Uterus (tissue), 2 donors: ENCODE results near the gene TBC1D22B.

ENCODE experiments used
- CTCF ChIP-seq, 4 experiments: fragments of 200-600 bp in 2 of 4; fragments of 450-650 bp in 2 of 4; sonication (generic) in 2 of 4; IDR thresholded peaks; one replicate each; pipeline ENCODE4 v1.5.1; 2016 to 2019; ENCODE audit warnings: antibody characterized with exemption in 4 of 4, mild to moderate bottlenecking in 2 of 4, moderate library complexity in 1 of 4
- POLR2A ChIP-seq, 2 donors: fragments of 450-650 bp; IDR thresholded peaks; one replicate each; pipeline ENCODE4 v1.6.1; 2016; ENCODE audit warnings: antibody characterized with exemption in 2 of 2, mild to moderate bottlenecking in 1 of 2, moderate library complexity in 1 of 2

GRCh38 chr6:37365791-37366190 is 108.2 kb downstream of the TBC1D22B start:
- peak in 1 of 4 experiments; percentile 6 for TF ChIP-seq CTCF (IDR thresholded peaks at IDR 0.05)
- no peak for TF ChIP-seq POLR2A (IDR thresholded peaks at IDR 0.05)
